Thyroid gland (tissue), 4 donors: ENCODE results near the gene HSPB3.

Experiments used
- CTCF ChIP-seq, 6 experiments: fragments of 200-600 bp in 3 of 6; fragments of 450-650 bp in 3 of 6; sonication (generic) in 3 of 6; IDR thresholded peaks; one replicate each; pipeline ENCODE4 v1.5.1; 2016 to 2019; ENCODE audit warnings: antibody characterized with exemption in 6 of 6, mild to moderate bottlenecking in 2 of 6, inconsistent platforms in 1 of 6, moderate library complexity in 1 of 6
- POLR2A ChIP-seq, 2 donors: fragments of 450-650 bp; IDR thresholded peaks; one replicate each; pipeline ENCODE4 v1.6.1; 2017; ENCODE audit warnings: antibody characterized with exemption in 2 of 2, mild to moderate bottlenecking in 2 of 2, moderate library complexity in 1 of 2

- TF ChIP-seq CTCF (IDR thresholded peaks at IDR 0.05), result no peak
- no peak for TF ChIP-seq POLR2A (IDR thresholded peaks at IDR 0.05)
Observed at GRCh38 chr5:54484219-54484894, 28.9 kb downstream of the HSPB3 start.
